Neutrophil (primary cell): ENCODE measurements around the gene SYT5.
"Not testable (repeated sequence)": the region's sequence is repeated elsewhere in the genome, so short reads cannot be mapped to it uniquely, and the experiment has no call there.

Source experiments
- H3K27ac ChIP-seq: fragments of 200-600 bp; sonication (generic); 2 replicates; pipeline ENCODE4 v1.5.1; 2016; ENCODE audit warnings: mild to moderate bottlenecking, moderate library complexity
- H3K27me3 ChIP-seq: fragments of 200-600 bp; sonication (generic); 2 replicates; pipeline ENCODE4 v1.6.0; 2016; ENCODE audit warnings: mild to moderate bottlenecking
- H3K36me3 ChIP-seq: fragments of 200-600 bp; sonication (generic); 2 replicates; pipeline ENCODE4 v1.5.1; 2017
- H3K4me1 ChIP-seq, 2 experiments: fragments of 200-600 bp in 1 of 2; sonication (generic) in 1 of 2; 1 replicate in 1 of 2; 2 replicates in 1 of 2; pipeline versions ENCODE4 v1.5.1 to v1.6.1; 2013 to 2016; ENCODE audit warnings: low read depth in 1 of 2, low read length in 1 of 2, mild to moderate bottlenecking in 1 of 2, moderate library complexity in 1 of 2; ENCODE audit not compliant: control insufficient read depth in 1 of 2, insufficient read depth in 1 of 2
- H3K4me3 ChIP-seq, 2 experiments: fragments of 200-600 bp in 1 of 2; sonication (generic) in 1 of 2; 1 replicate in 1 of 2; 2 replicates in 1 of 2; pipeline ENCODE4 v1.5.1; 2013 to 2016; ENCODE audit warnings: low read depth in 1 of 2, low read length in 1 of 2, mild to moderate bottlenecking in 1 of 2, moderate library complexity in 1 of 2
- H3K9me3 ChIP-seq: fragments of 200-600 bp; sonication (generic); 2 replicates; pipeline ENCODE4 v1.5.1; 2016
- CTCF ChIP-seq: fragments of 200-600 bp; sonication (generic); IDR thresholded peaks from 2 replicates; pipeline ENCODE4 v1.5.1; 2016; ENCODE audit warnings: antibody characterized with exemption

Gene SYT5

GRCh38 chr19:55227241-55228014, 47.3 kb upstream of the SYT5 start:
- peaks cover 95% of the 10 kb centered on the region for H3K36me3 ChIP-seq
- H3K27ac ChIP-seq = no peak overlapping the region
- H3K4me1 ChIP-seq = peaks cover 0 to 5% of the 10 kb centered on the region in 2 experiments
- no peak for TF ChIP-seq CTCF
- no peaks in the 10 kb centered on the region for H3K27me3 ChIP-seq
- H3K9me3 ChIP-seq = no peaks in the 10 kb centered on the region
- H3K4me3 ChIP-seq = no peak overlapping the region

- Histone ChIP-seq H3K4me3 (no peak overlapping the region), H3K36me3 (peaks cover 89% of the 10 kb centered on the region), H3K4me1 (peaks cover 0 to 5% of the 10 kb centered on the region in 2 experiments), H3K27me3 (no peaks in the 10 kb centered on the region), H3K9me3 (no peaks in the 10 kb centered on the region), H3K27ac (no peak overlapping the region)
- TF ChIP-seq CTCF = no peak
These were observed 46.7 kb upstream of the SYT5 start for GRCh38 chr19:55226788-55227187.

- H3K4me1 ChIP-seq = peaks cover 0 to 5% of the 10 kb centered on the region in 2 experiments
- no peak overlapping the region for H3K4me3 ChIP-seq
- no peak overlapping the region for H3K27ac ChIP-seq
- H3K36me3 ChIP-seq = peaks cover 84% of the 10 kb centered on the region
- no peaks in the 10 kb centered on the region for H3K9me3 ChIP-seq
- TF ChIP-seq CTCF = no peak
- no peaks in the 10 kb centered on the region for H3K27me3 ChIP-seq
These were observed 46.2 kb upstream of the SYT5 start for GRCh38 chr19:55226273-55226672.

GRCh38 chr19:55225415-55225958, 45.4 kb upstream of the SYT5 start:
- no peak for TF ChIP-seq CTCF
- H3K4me1 ChIP-seq = peaks cover 0 to 5% of the 10 kb centered on the region in 2 experiments
- no peak overlapping the region for H3K4me3 ChIP-seq
- H3K27me3 ChIP-seq = no peaks in the 10 kb centered on the region
- peaks cover 76% of the 10 kb centered on the region for H3K36me3 ChIP-seq
- no peaks in the 10 kb centered on the region for H3K9me3 ChIP-seq
- peak overlapping the region; percentile 7 for H3K27ac ChIP-seq

- not testable (repeated sequence) for H3K27me3 ChIP-seq, H3K9me3 ChIP-seq, H3K4me3 ChIP-seq, H3K4me1 ChIP-seq
- Histone ChIP-seq H3K36me3 (peaks cover 70% of the 10 kb centered on the region), H3K27ac (peak overlapping the region; percentile 7)
These were observed 44.8 kb upstream of the SYT5 start for GRCh38 chr19:55224679-55225414.
